Fibroblast of peridontal ligament (primary cell): ENCODE measurements around the gene NCKIPSD.

ENCODE experiments used
- DNase-seq: peaks from one replicate; pipeline ENCODE4 v3.0.0-alpha.2; 2010; ENCODE audit errors: extremely low read depth

The NCKIPSD gene

GRCh38 chr3:48647714-48648113 is 38.0 kb downstream of the NCKIPSD start:
- DNase-seq = no peak

GRCh38 chr3:48644898-48645760 is 40.6 kb downstream of the NCKIPSD start:
- no peak for DNase-seq

GRCh38 chr3:48642605-48643004 is 43.1 kb downstream of the NCKIPSD start:
- DNase-seq = no peak

- DNase-seq = no peak
These were observed 44.3 kb downstream of the NCKIPSD start for GRCh38 chr3:48641396-48641795.

- no peak for DNase-seq
These were observed 45.6 kb downstream of the NCKIPSD start for GRCh38 chr3:48639944-48640606.

- no peak for DNase-seq
These were observed 48.4 kb downstream of the NCKIPSD start for GRCh38 chr3:48637305-48637704.

GRCh38 chr3:48636149-48636655 is 49.5 kb downstream of the NCKIPSD start:
- DNase-seq = peak; percentile 1

GRCh38 chr3:48635222-48636021 is 50.3 kb downstream of the NCKIPSD start, which contains the start of gene SLC26A6:
TSS of gene SLC26A6 (minus strand) at chr3:48635461. CDS start at chr3:48635393, 68 bp downstream.
- DNase-seq = peak; percentile 90

GRCh38 chr3:48634661-48635221 is 51.0 kb downstream of the NCKIPSD start:
- peak; percentile 44 for DNase-seq

- DNase-seq = no peak
These were observed 52.0 kb downstream of the NCKIPSD start for GRCh38 chr3:48633743-48634142.

- DNase-seq = no peak
These were observed 52.5 kb downstream of the NCKIPSD start for GRCh38 chr3:48633256-48633655.

- DNase-seq = no peak
These were observed 53.9 kb downstream of the NCKIPSD start for GRCh38 chr3:48631516-48632448.

GRCh38 chr3:48630833-48631232 is 54.9 kb downstream of the NCKIPSD start:
- DNase-seq = no peak

- no peak for DNase-seq
These were observed 55.3 kb downstream of the NCKIPSD start for GRCh38 chr3:48630407-48630806.

GRCh38 chr3:48629894-48630293 is 55.8 kb downstream of the NCKIPSD start:
- DNase-seq = no peak

GRCh38 chr3:48628277-48629017 is 57.3 kb downstream of the NCKIPSD start:
- DNase-seq = no peak

- no peak for DNase-seq
These were observed 60.1 kb downstream of the NCKIPSD start for GRCh38 chr3:48625600-48625999.

GRCh38 chr3:48624767-48625166 is 60.9 kb downstream of the NCKIPSD start:
- DNase-seq = no peak

GRCh38 chr3:48623851-48624547 is 61.7 kb downstream of the NCKIPSD start:
- no peak for DNase-seq
